Measurements from ENCODE around the gene BSPRY.
A peak's percentile ranks its signal among the peaks of the same experiment; 100 is the strongest.

The BSPRY gene

GRCh38 chr9:113350107-113350661 is 843 bp downstream of the BSPRY start (continued):
- TF ChIP-seq ZNF768 (tag by site-specific recombination; IDR thresholded peaks at IDR 0.05) (no peak), ZNF76 (tag by site-specific recombination; IDR thresholded peaks at IDR 0.05; ENCODE audit: borderline replicate concordance, low read depth) (no peak), ZNF624 (tag by site-specific recombination; IDR thresholded peaks at IDR 0.05) (no peak), ZNF416 (tag by site-specific recombination; IDR thresholded peaks at IDR 0.05) (no peak), ZNF280C (tag by site-specific recombination; IDR thresholded peaks at IDR 0.05) (no peak), ZNF16 (tag by site-specific recombination; IDR thresholded peaks at IDR 0.05; ENCODE audit: low read depth) (no peak), ZNF423 (tag by site-specific recombination; IDR thresholded peaks at IDR 0.05) (0 out of 2 replicates have a peak, but pooled peaks have one; percentile 19), KLF10 (tag by site-specific recombination; IDR thresholded peaks at IDR 0.05) (no peak), ZNF239 (tag by site-specific recombination; IDR thresholded peaks at IDR 0.05) (no peak), ZNF600 (tag by site-specific recombination; IDR thresholded peaks at IDR 0.05) (no peak), ZNF513 (tag by site-specific recombination; IDR thresholded peaks at IDR 0.05) (no peak), WT1 (tag by site-specific recombination; IDR thresholded peaks at IDR 0.05) (no peak), CTCF (tag by site-specific recombination; IDR thresholded peaks at IDR 0.05) (no peak), AEBP2 (tag by site-specific recombination; IDR thresholded peaks at IDR 0.05; ENCODE audit: borderline replicate concordance) (no peak), ZNF677 (tag by site-specific recombination; IDR thresholded peaks at IDR 0.05) (no peak), ZNF184 (tag by site-specific recombination; IDR thresholded peaks at IDR 0.05) (no peak), ZNF394 (tag by site-specific recombination; IDR thresholded peaks at IDR 0.05; ENCODE audit: borderline replicate concordance) (0 out of 2 replicates have a peak, but pooled peaks have one; percentile 7), PATZ1 (tag by site-specific recombination; IDR thresholded peaks at IDR 0.05) (no peak), HOXC10 (CRISPR knock-in tag; IDR thresholded peaks at IDR 0.05) (no peak), ZNF175 (tag by site-specific recombination; IDR thresholded peaks at IDR 0.05) (no peak), ZNF132 (tag by site-specific recombination; IDR thresholded peaks at IDR 0.05; ENCODE audit: borderline replicate concordance) (no peak), ZNF555 (tag by site-specific recombination; conservative IDR thresholded peaks at IDR 0.05) (no peak), PBX3 (CRISPR knock-in tag; IDR thresholded peaks at IDR 0.05) (no peak), ZNF362 (tag by site-specific recombination; IDR thresholded peaks at IDR 0.05) (no peak), ZBTB1 (tag by site-specific recombination; IDR thresholded peaks at IDR 0.05) (no peak), ZNF10 (tag by site-specific recombination; IDR thresholded peaks at IDR 0.05) (no peak)
